ENCODE data around the gene P3H2. TPM values are rescaled to one million over a fixed set of nuclear protein-coding genes. Genes with fewer than 3 reads are reported as not detected.

P3H2 gene
- total and polyA plus RNA-seq, 2 experiments from 2014 or later, result 14.5 TPM

- Histone ChIP-seq H2AFZ (no peak overlapping the region), H3K36me3 (replicated peaks; ENCODE audit: insufficient read depth, low read depth) (no peaks in the 10 kb centered on the region), H3K4me3 (no peak overlapping the region), H4K20me1 (ENCODE audit: insufficient read depth, poor library complexity, severe bottlenecking) (no peaks in the 10 kb centered on the region), H3K4me1 (ENCODE audit: insufficient read depth) (peaks cover 10% of the 10 kb centered on the region), H3K4me2 (peak overlapping the region; percentile 37), H3K27ac (no peak overlapping the region), H3K9me3 (ENCODE audit: low read depth) (no peaks in the 10 kb centered on the region), H3K27me3 (no peaks in the 10 kb centered on the region), H3K79me2 (peaks cover 10% of the 10 kb centered on the region), H3K9me2 (replicated peaks; ENCODE audit: insufficient read depth) (no peaks in the 10 kb centered on the region)
- WGBS (ENCODE audit: low lambda C conversion rate, missing lambda C conversion rate), result 74% methylated on average over 8 of the region's 8 CpGs
- TF ChIP-seq EZH2phosphoT487 (IDR thresholded peaks at IDR 0.05; ENCODE audit: low read depth, severe bottlenecking, unreplicated experiment) (no peak), EZH2 (IDR thresholded peaks at IDR 0.05; ENCODE audit: borderline replicate concordance) (no peak)
- TF ChIP-seq, protein P1, sequence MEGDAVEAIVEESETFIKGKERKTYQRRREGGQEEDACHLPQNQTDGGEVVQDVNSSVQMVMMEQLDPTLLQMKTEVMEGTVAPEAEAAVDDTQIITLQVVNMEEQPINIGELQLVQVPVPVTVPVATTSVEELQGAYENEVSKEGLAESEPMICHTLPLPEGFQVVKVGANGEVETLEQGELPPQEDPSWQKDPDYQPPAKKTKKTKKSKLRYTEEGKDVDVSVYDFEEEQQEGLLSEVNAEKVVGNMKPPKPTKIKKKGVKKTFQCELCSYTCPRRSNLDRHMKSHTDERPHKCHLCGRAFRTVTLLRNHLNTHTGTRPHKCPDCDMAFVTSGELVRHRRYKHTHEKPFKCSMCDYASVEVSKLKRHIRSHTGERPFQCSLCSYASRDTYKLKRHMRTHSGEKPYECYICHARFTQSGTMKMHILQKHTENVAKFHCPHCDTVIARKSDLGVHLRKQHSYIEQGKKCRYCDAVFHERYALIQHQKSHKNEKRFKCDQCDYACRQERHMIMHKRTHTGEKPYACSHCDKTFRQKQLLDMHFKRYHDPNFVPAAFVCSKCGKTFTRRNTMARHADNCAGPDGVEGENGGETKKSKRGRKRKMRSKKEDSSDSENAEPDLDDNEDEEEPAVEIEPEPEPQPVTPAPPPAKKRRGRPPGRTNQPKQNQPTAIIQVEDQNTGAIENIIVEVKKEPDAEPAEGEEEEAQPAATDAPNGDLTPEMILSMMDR (IDR thresholded peaks at IDR 0.05; ENCODE audit: poor library complexity), result no peak
- no peak for DNase-seq (ENCODE audit: low spot score)
Observed at GRCh38 chr3:190101320-190102011, 19.2 kb downstream of the P3H2 start.

GRCh38 chr3:190099099-190099498, 21.6 kb downstream of the P3H2 start:
- Histone ChIP-seq H3K4me2 (peak overlapping the region; percentile 0), H3K9me2 (replicated peaks; ENCODE audit: insufficient read depth) (no peaks in the 10 kb centered on the region), H4K20me1 (ENCODE audit: insufficient read depth, poor library complexity, severe bottlenecking) (no peaks in the 10 kb centered on the region), H3K36me3 (replicated peaks; ENCODE audit: insufficient read depth, low read depth) (no peaks in the 10 kb centered on the region), H3K27me3 (no peaks in the 10 kb centered on the region), H3K79me2 (peaks cover 15% of the 10 kb centered on the region), H2AFZ (no peak overlapping the region), H3K4me3 (no peak overlapping the region), H3K4me1 (ENCODE audit: insufficient read depth) (peaks cover 16% of the 10 kb centered on the region), H3K9me3 (ENCODE audit: low read depth) (no peaks in the 10 kb centered on the region), H3K27ac (no peak overlapping the region)
- no peak for DNase-seq (ENCODE audit: low spot score)
- TF ChIP-seq EZH2 (IDR thresholded peaks at IDR 0.05; ENCODE audit: borderline replicate concordance), result no peak
- TF ChIP-seq, protein P1 (IDR thresholded peaks at IDR 0.05; ENCODE audit: poor library complexity), result no peak
- 60% methylated on average over 6 of the region's 6 CpGs for WGBS (ENCODE audit: low lambda C conversion rate, missing lambda C conversion rate)

DNA sequence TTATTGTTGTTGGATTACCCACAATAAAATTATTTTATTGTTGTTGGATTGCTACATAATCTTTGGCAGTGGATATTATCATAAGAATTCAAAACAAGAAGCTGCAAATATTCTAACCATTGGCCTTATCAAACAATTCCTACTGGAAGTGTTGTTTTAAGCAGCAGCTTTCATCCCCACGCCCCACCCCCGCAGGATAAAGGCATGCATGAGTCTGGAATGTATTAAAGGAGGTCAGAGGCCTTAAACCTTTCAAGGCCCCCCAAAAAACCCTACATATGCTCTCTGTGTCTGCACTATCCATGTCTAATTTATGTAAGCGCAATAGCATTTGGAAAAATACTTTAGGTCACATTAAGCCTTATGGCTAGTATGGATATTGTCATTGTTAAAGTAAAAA, 23.1 kb downstream of the P3H2 start:
- DNase-seq (ENCODE audit: low spot score), result no peak
- Histone ChIP-seq H3K4me3 (no peak overlapping the region), H3K27ac (no peak overlapping the region), H3K9me2 (replicated peaks; ENCODE audit: insufficient read depth) (no peaks in the 10 kb centered on the region), H3K9me3 (ENCODE audit: low read depth) (no peaks in the 10 kb centered on the region), H3K79me2 (peaks cover 24% of the 10 kb centered on the region), H3K4me1 (ENCODE audit: insufficient read depth) (peaks cover 16% of the 10 kb centered on the region), H4K20me1 (ENCODE audit: insufficient read depth, poor library complexity, severe bottlenecking) (no peaks in the 10 kb centered on the region), H3K4me2 (no peak overlapping the region), H3K27me3 (no peaks in the 10 kb centered on the region), H2AFZ (no peak overlapping the region), H3K36me3 (replicated peaks; ENCODE audit: insufficient read depth, low read depth) (no peaks in the 10 kb centered on the region)
- TF ChIP-seq, protein P1 (IDR thresholded peaks at IDR 0.05; ENCODE audit: poor library complexity), result no peak
- TF ChIP-seq EZH2phosphoT487 (IDR thresholded peaks at IDR 0.05; ENCODE audit: low read depth, severe bottlenecking, unreplicated experiment) (no peak), EZH2 (IDR thresholded peaks at IDR 0.05; ENCODE audit: borderline replicate concordance) (no peak)
- WGBS (ENCODE audit: low lambda C conversion rate, missing lambda C conversion rate), result 57% methylated on average over 3 of the region's 3 CpGs

Measured in hepatocyte (in vitro differentiated cells).